GM19099 (cell line): Measurements from ENCODE around the gene PTPN14.

Experiments used
- POLR2A ChIP-seq: IDR thresholded peaks from 3 replicates; pipeline ENCODE4 v1.6.1; 2011; ENCODE audit warnings: low read depth; ENCODE audit not compliant: insufficient read length; ENCODE audit errors: extremely low read depth

PTPN14 gene

GRCh38 chr1:214551436-214552173 lies at the start of gene PTPN14:
Gene PTPN14 (minus strand): TSS chr1:214551602. CDS start chr1:214464803, 86,799 bp downstream.
- peak; percentile 45 for TF ChIP-seq POLR2A

GRCh38 chr1:214593158-214593557 lies 41.8 kb upstream of the PTPN14 start:
- no peak for TF ChIP-seq POLR2A

- no peak for TF ChIP-seq POLR2A
Measured at GRCh38 chr1:214590696-214591095, 39.3 kb upstream of the PTPN14 start.

GRCh38 chr1:214588963-214589597 lies 37.7 kb upstream of the PTPN14 start:
- no peak for TF ChIP-seq POLR2A

GRCh38 chr1:214587165-214587564 lies 35.8 kb upstream of the PTPN14 start:
- TF ChIP-seq POLR2A: no peak

- TF ChIP-seq POLR2A: no peak
Measured at GRCh38 chr1:214586621-214587020, 35.2 kb upstream of the PTPN14 start.

GRCh38 chr1:214584805-214585766 lies 33.7 kb upstream of the PTPN14 start:
- no peak for TF ChIP-seq POLR2A

- no peak for TF ChIP-seq POLR2A
Measured at GRCh38 chr1:214583824-214584554, 32.6 kb upstream of the PTPN14 start.

- no peak for TF ChIP-seq POLR2A
Measured at GRCh38 chr1:214583113-214583512, 31.7 kb upstream of the PTPN14 start.

- no peak for TF ChIP-seq POLR2A
Measured at GRCh38 chr1:214582289-214582891, 31.0 kb upstream of the PTPN14 start.

GRCh38 chr1:214581785-214582184 lies 30.4 kb upstream of the PTPN14 start:
- no peak for TF ChIP-seq POLR2A

GRCh38 chr1:214579183-214579582 lies 27.8 kb upstream of the PTPN14 start:
- TF ChIP-seq POLR2A: no peak

- TF ChIP-seq POLR2A: no peak
Measured at GRCh38 chr1:214574598-214575411, 23.4 kb upstream of the PTPN14 start.
